Activated naive CD4-positive, alpha-beta T cell treated with anti-CD3 and anti-CD28 coated beads, Interleukin-2, amount 10 ng/mL, durations not matched to agents 7 days and 5 days (primary cell): ENCODE measurements around the gene CUBN.

ENCODE experiments used
- CTCF ChIA-PET: fragments of 350-600 bp; sonication (Branson Sonifier 250); formaldehyde crosslinking; loops from one replicate; lab custom pipeline; 2021; ENCODE audit warnings: antibody characterized with exemption; lab: Charles Lee
- DNase-seq: peaks from one replicate; pipeline ENCODE4 v3.0.0-alpha.2; 2020
- H3K27ac Mint-ChIP-seq: one replicate; pipeline ENCODE4 v1.8.0; 2021; ENCODE audit warnings: mild to moderate bottlenecking, moderate library complexity, mixed read lengths
- H3K27me3 Mint-ChIP-seq: one replicate; pipeline ENCODE4 v1.8.0; 2021; ENCODE audit warnings: mild to moderate bottlenecking, mixed read lengths
- H3K36me3 Mint-ChIP-seq: one replicate; pipeline ENCODE4 v1.8.0; 2021; ENCODE audit warnings: mixed read lengths
- H3K4me1 Mint-ChIP-seq: one replicate; pipeline ENCODE4 v1.8.0; 2021; ENCODE audit warnings: mixed read lengths
- H3K4me3 Mint-ChIP-seq: one replicate; pipeline ENCODE4 v1.8.0; 2021; ENCODE audit warnings: mild to moderate bottlenecking, moderate library complexity, mixed read lengths
- H3K9me3 Mint-ChIP-seq: one replicate; pipeline ENCODE4 v1.8.0; 2021; ENCODE audit warnings: mixed read lengths

The CUBN gene

DNA sequence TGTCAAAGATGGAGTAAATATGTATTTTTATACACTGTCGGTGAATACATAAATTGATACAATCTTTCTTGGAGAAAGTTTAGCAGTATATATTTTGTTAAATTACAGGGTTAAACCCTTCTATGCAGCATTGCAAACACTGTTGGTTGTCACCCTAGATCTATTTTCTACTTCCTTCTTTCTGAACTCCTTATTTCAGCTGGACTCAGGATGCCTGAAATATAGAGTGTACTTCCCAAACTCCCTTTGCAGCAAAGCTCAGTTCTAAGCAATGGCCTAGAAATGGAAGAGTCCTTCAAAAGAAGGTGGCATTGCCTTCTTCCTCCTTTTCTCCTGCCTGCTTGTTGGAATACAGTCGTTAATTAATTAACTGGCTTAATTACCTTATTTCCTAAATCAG is 20.6 kb downstream of the CUBN start:
- CTCF ChIA-PET: no interaction called here
- no peak overlapping the region for H3K4me3 Mint-ChIP-seq
- H3K4me1 Mint-ChIP-seq: no peaks in the 10 kb centered on the region
- no peak overlapping the region for H3K27ac Mint-ChIP-seq
- H3K27me3 Mint-ChIP-seq: no peaks in the 10 kb centered on the region
- no peaks in the 10 kb centered on the region for H3K9me3 Mint-ChIP-seq
- no peak for DNase-seq
- H3K36me3 Mint-ChIP-seq: peaks cover 4% of the 10 kb centered on the region

DNA sequence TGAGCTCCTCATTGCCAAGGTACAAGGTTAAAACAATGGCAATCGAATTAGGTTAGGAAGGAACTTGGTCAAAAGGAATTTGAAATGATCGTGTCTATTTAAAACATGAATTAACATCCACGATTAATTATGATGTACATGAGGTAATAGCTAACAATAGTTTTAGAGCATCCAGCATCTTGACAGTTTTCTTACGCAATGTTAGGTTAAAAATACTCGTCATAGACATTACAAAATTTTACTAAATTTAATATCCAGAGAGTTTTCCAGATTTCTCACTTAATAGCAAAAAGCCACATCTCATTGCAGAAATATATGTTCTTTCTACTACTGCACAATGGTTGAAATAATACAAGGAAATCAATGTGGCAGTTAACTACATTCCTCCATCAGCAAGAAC is 22.6 kb downstream of the CUBN start:
- Mint-ChIP-seq H3K4me3 (no peak overlapping the region), H3K27ac (no peak overlapping the region), H3K36me3 (peaks cover 4% of the 10 kb centered on the region), H3K4me1 (no peaks in the 10 kb centered on the region), H3K27me3 (no peaks in the 10 kb centered on the region), H3K9me3 (no peaks in the 10 kb centered on the region)
- CTCF ChIA-PET: no interaction called here
- DNase-seq: no peak

DNA sequence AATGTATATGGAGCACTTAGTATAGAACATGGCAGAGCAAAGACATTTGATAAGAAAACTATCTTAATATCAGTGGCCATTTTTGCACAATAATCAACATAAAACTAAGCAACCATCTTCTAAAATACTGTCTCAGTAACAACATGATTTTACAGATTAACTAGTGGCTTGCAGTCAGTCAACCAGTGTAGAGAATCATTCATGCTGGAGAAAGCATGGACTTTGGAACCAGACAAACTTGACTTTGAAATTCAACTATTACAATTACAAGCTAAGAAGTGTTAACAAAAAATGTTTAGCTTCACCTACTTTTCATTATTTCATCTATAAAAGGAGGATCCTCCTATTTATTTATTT is 27.7 kb downstream of the CUBN start:
- CTCF ChIA-PET: no interaction called here
- H3K4me1 Mint-ChIP-seq: no peaks in the 10 kb centered on the region
- H3K36me3 Mint-ChIP-seq: peaks cover 3% of the 10 kb centered on the region
- no peak for DNase-seq
- peaks cover under 1% of the 10 kb centered on the region for H3K9me3 Mint-ChIP-seq
- H3K27me3 Mint-ChIP-seq: no peaks in the 10 kb centered on the region
- no peak overlapping the region for H3K4me3 Mint-ChIP-seq
- no peak overlapping the region for H3K27ac Mint-ChIP-seq

DNA sequence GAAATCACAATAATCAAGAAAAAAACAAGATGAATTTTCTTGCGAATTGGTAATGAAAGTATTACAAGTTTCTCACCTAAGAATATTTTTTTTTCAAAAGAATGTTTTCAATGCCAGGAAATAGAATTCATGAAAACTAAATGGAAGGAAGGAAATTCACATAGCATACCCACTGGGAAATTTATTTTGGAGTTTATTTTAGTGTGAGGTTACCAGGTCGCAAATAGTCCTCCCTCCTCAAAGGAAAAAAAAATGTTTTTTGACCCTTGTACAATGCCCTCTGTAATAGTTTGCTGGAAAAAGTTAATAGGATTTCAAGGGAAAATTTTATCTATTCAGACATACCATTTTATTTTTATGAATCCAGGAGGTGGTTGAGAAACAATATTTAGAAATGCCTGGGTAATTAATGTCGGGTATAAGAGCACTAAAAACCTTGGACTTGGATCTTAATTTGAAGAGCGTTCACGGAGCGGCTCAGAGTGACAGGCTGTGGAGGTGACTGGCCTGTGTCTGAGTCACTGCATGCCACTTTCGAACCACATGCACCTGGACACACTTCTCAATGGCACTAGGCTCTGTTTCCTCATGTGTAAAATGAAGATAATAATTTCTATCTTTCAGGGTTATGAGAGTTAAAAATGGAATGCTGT is 28.2 kb downstream of the CUBN start:
- H3K27ac Mint-ChIP-seq: no peak overlapping the region
- peaks cover 1% of the 10 kb centered on the region for H3K9me3 Mint-ChIP-seq
- H3K36me3 Mint-ChIP-seq: peaks cover 4% of the 10 kb centered on the region
- H3K4me1 Mint-ChIP-seq: no peaks in the 10 kb centered on the region
- H3K27me3 Mint-ChIP-seq: no peaks in the 10 kb centered on the region
- no peak for DNase-seq
- H3K4me3 Mint-ChIP-seq: no peak overlapping the region
- CTCF ChIA-PET: no interaction called here

DNA sequence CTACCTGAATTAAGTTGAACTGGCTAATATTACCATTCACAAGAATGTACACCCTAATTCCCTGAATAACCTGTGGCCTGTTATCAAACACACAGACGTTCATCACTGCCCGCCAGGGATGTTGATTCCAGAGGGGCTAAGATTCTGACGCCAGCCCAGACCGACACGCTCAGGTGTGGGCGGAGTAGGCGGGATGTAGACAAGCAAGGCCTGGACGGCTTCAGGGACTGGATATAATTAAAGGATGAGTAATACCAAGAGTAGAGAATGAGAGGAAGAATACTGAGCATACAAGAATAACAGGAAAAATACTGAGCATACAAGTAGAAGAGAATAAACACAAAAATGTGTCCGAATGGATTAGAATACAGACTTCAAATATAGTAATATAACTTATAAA is 29.0 kb downstream of the CUBN start:
- Mint-ChIP-seq H3K4me3 (no peak overlapping the region), H3K27me3 (no peaks in the 10 kb centered on the region), H3K4me1 (no peaks in the 10 kb centered on the region), H3K9me3 (peaks cover 1% of the 10 kb centered on the region), H3K36me3 (peaks cover 4% of the 10 kb centered on the region), H3K27ac (no peak overlapping the region)
- DNase-seq: no peak
- CTCF ChIA-PET: no interaction called here

DNA sequence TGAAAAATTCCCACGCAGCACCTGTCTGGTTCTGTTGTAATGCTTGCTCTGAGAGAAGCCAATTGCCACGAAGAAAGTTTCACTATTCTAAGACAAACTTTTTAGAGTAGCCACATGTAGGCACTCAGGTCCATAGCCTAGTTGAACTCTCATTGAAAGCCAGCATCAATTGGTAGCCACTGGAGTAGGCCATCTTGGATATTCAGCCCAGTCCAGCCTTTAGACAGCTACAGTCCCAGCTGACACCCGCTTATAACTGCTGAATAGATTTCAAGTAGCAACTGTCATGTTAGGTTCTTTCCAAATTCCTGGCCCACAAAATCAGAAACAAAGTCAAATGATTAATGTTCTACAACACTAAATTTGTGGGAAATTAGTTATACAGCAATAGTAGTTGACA is 31.6 kb downstream of the CUBN start:
- CTCF ChIA-PET: no interaction called here
- peaks cover 11% of the 10 kb centered on the region for H3K36me3 Mint-ChIP-seq
- no peaks in the 10 kb centered on the region for H3K27me3 Mint-ChIP-seq

DNA sequence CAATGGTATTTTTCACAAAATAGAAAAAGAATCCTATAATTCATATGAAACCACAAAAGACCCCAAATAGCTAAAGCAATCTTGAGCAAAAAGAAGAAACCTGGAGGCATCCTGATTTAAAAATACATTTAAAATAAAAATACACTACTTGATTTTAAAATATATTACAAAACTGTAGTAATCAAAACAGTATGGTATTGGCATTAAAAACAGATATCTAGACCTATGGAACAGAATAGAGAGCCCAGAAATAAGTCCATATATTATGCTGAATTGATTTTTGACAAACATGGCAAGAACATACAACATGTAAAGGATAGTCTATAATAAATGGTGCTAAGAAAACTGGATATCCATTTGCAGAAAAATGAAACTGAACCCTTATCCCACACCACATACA is 34.8 kb downstream of the CUBN start:
- Mint-ChIP-seq H3K27ac (no peak overlapping the region), H3K36me3 (peaks cover 14% of the 10 kb centered on the region), H3K4me3 (no peak overlapping the region), H3K27me3 (no peaks in the 10 kb centered on the region), H3K9me3 (peaks cover 1% of the 10 kb centered on the region), H3K4me1 (peaks cover 10% of the 10 kb centered on the region)
- DNase-seq: no peak
- CTCF ChIA-PET: no interaction called here

More for the DNA sequence above, 31.6 kb downstream of the CUBN start:
- H3K4me1 Mint-ChIP-seq: no peaks in the 10 kb centered on the region
- H3K4me3 Mint-ChIP-seq: no peak overlapping the region
- peaks cover 1% of the 10 kb centered on the region for H3K9me3 Mint-ChIP-seq
- no peak overlapping the region for H3K27ac Mint-ChIP-seq
- no peak for DNase-seq

DNA sequence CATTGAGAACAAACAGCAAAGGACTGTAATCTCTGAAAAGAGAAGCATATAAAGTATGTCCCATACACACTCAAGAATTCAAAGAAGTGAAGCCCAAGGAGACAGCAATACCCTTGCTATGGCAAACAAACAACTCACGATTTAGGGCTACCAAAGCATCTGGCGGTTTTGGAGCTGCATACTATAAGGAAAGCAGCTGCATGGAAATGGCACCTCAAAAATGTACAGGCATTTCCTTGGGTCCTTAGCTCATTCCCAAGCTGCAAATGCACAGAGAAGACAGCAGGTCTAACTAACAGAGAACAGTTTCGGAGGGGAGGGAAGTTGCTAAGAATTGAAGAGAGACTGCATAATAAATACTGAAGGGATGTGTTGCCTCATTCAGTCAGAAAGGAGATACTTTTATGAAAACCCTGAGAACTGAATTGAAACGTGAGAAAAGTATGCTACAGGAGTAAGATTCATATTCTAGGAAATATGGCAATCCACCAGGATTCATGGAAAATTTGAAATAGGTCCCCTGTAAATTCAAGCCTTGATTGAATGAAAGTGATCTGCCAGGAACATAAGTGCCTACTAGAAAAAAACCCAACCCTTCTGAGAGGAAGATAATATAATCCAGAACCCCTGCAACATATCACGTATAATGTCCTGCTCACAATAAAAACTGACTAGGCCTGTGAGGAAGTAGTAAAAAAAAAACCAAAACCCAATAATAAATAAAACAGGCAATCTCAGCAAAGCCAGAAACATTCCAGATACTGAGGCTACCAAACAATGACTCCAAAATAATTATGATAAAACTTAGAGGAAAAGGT is 36.4 kb downstream of the CUBN start:
- H3K27ac Mint-ChIP-seq: no peak overlapping the region
- CTCF ChIA-PET: no interaction called here
- DNase-seq: no peak
- no peak overlapping the region for H3K4me3 Mint-ChIP-seq
- no peaks in the 10 kb centered on the region for H3K27me3 Mint-ChIP-seq
- peaks cover 14% of the 10 kb centered on the region for H3K36me3 Mint-ChIP-seq
- peaks cover 1% of the 10 kb centered on the region for H3K9me3 Mint-ChIP-seq
- peaks cover 10% of the 10 kb centered on the region for H3K4me1 Mint-ChIP-seq

DNA sequence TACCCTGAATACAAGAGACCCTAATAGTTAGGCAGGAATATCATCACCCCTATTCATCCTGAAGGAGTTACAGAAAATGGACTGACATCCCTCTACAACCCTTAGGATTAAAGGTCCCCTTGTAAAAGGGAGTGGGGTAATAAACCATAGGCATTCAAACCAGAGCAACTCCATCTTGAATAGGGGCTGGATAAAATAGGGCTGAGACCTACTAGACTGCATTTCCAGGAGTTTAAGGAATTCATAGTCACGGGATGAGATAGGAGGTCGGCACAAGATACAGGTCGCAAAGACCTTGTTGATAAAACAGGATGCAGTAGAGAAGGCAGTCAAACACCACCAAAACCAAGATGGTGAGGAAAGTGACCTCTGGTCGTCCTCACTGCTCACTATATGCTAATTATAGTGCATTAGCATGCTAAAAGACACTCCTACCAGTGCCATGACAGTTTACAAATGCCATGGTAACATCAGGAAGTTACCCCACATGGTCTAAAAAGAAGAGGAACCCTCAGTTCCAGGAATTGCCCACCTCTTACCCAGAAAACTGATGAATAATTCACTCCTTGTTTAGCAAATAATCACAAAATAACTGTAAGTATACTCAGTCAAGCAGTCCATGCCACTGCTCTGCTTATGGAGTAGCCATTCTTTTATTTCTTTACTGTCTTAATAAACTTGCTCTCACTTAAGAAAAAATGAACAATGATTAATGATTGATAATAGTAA is 37.2 kb downstream of the CUBN start:
- Mint-ChIP-seq H3K27ac (no peak overlapping the region), H3K4me1 (peaks cover 10% of the 10 kb centered on the region), H3K27me3 (no peaks in the 10 kb centered on the region), H3K36me3 (peaks cover 14% of the 10 kb centered on the region), H3K4me3 (no peak overlapping the region), H3K9me3 (peaks cover 1% of the 10 kb centered on the region)
- CTCF ChIA-PET: no interaction called here
- no peak for DNase-seq

DNA sequence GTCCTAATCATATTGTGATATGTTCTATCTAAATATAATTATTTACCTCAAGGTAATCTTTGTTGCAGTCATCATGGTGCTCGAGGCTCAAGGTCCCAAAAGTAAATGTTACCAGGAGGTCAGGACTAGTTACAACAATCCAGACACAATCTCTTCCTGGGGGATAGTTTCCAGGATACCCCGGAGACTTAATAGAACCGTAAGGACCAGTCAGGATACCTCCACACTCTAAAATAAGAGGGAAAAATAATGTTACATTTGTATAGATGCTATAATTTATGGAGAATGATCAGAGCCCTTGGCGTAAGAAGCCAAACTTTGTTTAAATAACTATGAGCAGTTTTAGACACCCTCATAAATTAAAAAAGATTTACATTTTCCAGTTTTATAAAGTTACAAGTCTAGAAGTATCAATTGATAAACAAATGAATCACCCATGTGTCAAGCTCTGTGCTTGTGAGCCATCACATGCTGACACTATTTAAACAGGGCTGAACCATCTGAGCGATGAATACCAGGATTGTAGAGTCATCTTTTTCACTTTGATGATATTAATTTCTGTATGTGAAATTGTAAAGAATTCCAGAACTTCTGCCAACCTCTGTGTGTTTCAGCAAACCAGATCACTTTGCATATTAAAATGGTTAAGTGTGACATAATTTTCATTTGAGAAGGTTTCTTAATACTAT is 41.3 kb downstream of the CUBN start:
- Mint-ChIP-seq H3K9me3 (no peaks in the 10 kb centered on the region), H3K4me3 (no peak overlapping the region)

DNA sequence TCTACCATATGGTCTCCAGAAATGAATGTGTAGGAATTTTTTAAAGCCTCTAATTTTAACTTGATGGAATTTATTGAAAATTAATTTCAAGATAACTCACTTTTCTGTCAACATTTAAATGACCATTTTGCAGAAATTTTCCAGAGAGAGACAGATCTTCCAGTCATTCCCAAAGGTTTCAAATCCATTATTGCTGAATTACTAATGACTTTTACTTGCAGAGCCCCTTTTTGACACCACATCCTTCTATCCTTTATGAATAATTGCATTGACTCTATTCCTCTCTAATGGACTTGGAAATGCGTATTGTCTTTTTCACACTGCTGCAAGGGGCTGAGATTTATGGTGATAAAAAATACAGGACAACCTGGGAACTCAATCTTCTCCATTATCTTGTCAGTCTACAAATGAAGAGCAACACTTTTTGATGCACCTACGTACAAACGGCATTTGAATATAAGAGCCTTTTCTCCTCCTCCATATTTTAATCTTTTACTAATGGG is 42.7 kb downstream of the CUBN start:
- Mint-ChIP-seq H3K27me3 (no peaks in the 10 kb centered on the region), H3K36me3 (peaks cover 6% of the 10 kb centered on the region), H3K4me1 (peaks cover 2% of the 10 kb centered on the region), H3K4me3 (no peak overlapping the region), H3K9me3 (no peaks in the 10 kb centered on the region), H3K27ac (no peak overlapping the region)
- CTCF ChIA-PET: interaction anchor here (0.7 kb wide), 1 partner anchor 13 kb away, joined by 3 read pairs; no protein-coding TSS in a partner anchor
- DNase-seq: no peak

More for the DNA sequence above, 41.3 kb downstream of the CUBN start:
- CTCF ChIA-PET: no interaction called here
- peaks cover 10% of the 10 kb centered on the region for H3K4me1 Mint-ChIP-seq
- no peak overlapping the region for H3K27ac Mint-ChIP-seq
- H3K27me3 Mint-ChIP-seq: no peaks in the 10 kb centered on the region
- peaks cover 7% of the 10 kb centered on the region for H3K36me3 Mint-ChIP-seq
- DNase-seq: no peak

DNA sequence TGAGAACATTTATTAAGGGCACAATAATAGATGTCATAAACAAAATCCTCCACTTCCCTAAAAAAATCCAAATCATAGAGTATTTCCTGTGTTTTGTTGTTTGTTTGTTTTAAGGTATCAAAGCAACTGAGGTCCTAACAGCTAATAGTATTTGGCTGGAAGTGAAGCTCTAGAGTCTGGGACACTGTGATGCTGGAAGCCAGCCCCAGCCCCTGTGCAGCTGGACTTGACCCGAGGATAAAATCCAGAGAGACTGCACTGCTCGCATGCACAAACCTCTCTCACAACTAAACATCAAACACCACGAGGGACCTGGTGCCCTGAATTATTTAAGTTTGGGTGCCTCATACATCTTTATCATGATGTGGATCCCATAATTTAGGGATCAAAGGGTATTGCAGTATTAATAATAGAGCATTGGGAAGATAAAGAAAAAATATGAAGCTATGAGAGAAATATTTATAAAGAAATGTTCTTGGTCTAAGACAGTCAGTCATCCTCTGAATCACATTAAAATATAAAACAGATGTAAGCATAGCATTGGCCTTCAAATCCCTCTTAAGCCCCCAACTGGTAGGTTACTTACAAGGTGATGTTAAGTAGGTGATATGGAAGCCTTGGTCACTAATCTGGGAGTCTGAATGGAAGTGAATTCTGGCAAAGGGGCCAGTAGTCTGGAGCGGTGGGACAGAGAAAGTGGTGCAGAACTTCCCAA is 44.4 kb downstream of the CUBN start:
- Mint-ChIP-seq H3K4me1 (no peaks in the 10 kb centered on the region), H3K4me3 (no peak overlapping the region), H3K9me3 (no peaks in the 10 kb centered on the region), H3K27ac (no peak overlapping the region), H3K36me3 (peaks cover 6% of the 10 kb centered on the region), H3K27me3 (no peaks in the 10 kb centered on the region)
- DNase-seq: no peak
- CTCF ChIA-PET: no interaction called here

DNA sequence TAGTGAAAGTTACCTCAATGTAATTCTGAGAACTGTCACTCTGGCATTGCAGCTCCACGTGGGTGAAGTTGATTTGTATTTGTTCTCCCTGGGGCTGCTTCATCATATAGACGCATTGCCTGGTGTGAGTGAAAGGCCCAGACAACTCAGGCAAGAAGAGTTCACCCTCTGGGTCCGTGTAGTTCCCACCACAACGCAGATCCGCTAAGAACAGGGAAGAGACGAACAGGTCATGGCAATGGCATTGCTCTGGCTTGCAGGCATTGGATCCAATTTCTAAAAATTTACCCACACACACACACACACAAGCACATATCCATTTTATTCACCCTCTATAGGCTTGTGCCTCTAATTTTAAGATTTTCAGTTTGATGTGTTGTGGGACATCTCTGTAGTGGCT is 45.4 kb downstream of the CUBN start:
- peaks cover 5% of the 10 kb centered on the region for H3K4me1 Mint-ChIP-seq
- H3K9me3 Mint-ChIP-seq: no peaks in the 10 kb centered on the region
- H3K27ac Mint-ChIP-seq: no peak overlapping the region
- CTCF ChIA-PET: no interaction called here
- no peak overlapping the region for H3K4me3 Mint-ChIP-seq
- H3K36me3 Mint-ChIP-seq: peaks cover 6% of the 10 kb centered on the region
- no peaks in the 10 kb centered on the region for H3K27me3 Mint-ChIP-seq
- DNase-seq: no peak
